HG03432 (cell line): ENCODE results near the gene SLC25A44.

Experiments used
- ATAC-seq: cut with Tn5 transposase; IDR thresholded peaks from one replicate; pipeline ENCODE4 v1.9.1; 2021; ENCODE audit warnings: mild to moderate bottlenecking, moderate library complexity; ENCODE audit not compliant: unreplicated experiment

The SLC25A44 gene

GRCh38 chr1:156193488-156194299 is at the start of gene SLC25A44:
Gene SLC25A44, plus strand, starts transcription at chr1:156194104. Its CDS starts 5,744 bp downstream, at chr1:156199848.
- ATAC-seq: peak; percentile 93

DNA sequence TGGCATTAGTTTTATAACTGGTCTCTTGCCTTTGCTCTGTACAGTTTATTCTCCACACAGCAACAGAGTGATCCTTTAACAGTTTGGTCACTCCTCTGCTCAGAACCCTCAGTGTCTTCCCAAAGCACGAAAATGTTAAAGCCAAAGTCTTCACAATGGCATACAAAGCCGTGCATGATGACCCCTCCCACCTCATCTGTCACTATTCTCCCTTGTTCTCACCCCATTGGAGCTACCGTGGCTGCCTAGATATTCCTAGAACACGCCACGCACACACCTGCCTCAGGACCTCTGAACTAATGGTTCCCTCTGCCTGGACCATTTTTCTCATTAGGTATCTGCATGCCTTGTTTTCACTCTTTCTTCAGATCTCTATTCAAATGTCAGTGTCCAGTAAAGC is 49.2 kb upstream of the SLC25A44 start:
- no peak for ATAC-seq

DNA sequence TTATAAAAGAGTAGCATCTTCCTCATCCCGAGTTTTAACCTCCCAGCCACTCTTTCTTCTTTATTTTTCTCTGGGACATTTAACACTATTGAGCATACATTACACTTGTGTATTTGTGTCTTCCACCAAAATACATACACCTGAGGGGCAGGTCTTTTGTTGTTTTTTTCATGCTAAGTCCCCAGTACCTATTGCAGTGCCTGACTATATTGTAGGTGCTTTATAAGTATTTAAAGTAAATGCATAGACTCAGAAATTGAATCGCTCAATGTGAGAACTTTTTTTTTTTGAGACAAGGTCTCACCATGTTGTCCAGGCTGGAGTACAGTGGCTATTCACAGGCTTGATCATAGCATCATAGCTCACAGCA is 48.3 kb upstream of the SLC25A44 start:
- no peak for ATAC-seq

DNA sequence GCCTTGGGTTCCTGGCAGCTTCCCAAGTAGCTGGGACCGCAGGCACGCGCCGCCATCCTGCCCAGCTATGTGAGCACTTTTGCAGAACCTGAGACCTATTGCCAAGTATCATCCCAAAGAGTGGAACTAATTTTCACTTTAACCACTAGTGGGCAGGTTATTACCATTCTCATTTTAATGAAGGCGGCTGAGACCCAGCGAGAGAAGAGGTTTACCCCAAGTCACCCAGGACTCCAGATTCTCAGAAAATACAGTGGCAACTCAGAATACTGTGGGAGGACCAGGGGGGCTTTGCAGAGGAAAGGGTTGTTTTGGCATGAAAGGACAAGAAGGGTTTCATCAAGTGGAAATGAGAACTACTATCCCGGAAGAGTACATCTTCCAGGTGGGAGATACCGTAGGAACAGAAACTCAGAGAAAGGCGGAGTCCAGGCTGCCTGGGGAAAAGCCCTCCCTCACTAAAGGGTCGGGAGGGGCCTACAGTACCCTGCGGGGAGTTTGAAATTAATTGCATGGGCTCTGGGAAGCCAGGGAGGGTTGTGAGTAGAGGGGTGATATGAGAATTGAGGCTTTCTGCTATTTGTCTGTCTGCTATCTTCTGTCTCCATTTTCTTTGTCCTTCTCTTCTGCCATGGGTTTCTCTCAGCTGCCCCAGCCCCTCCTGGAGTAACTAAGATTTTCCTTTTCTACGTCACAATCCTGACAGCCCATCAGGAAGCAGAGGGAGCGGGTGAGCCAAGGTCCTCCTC is 47.7 kb upstream of the SLC25A44 start:
- no peak for ATAC-seq

DNA sequence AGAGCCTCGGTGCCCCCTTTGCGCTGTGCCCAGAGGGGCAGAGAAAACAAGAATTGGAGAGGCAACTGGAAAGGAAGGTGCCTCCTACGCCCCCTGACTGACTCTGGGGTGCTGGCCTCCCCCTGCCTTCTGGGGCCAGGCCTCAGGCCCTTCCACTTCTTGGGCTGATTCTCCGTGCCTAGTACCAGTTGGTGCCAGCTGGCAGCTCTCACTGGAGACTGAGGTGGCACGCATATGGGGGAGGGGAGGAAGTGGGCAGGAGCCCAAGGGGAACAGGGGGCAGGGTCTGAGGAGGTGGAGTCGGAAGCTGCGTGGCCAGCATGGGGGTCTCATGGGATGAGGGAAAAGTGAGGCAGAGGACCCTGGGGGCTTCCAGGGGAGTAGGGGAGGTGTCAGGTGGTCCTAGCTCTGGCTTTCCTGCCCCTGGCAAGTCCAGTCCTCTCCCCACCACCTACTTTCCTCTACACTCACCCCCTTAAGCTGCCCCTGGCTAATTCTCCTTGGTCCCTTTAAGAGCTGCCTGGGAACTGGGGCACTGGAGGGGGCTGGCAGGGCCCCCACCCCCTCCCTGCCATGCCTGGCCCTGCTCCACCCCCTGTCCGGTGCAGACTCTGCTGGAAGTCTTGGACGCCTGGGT is 47.0 kb upstream of the SLC25A44 start:
- no peak for ATAC-seq

GRCh38 chr1:156148216-156148615 is 45.7 kb upstream of the SLC25A44 start:
- ATAC-seq: no peak

DNA sequence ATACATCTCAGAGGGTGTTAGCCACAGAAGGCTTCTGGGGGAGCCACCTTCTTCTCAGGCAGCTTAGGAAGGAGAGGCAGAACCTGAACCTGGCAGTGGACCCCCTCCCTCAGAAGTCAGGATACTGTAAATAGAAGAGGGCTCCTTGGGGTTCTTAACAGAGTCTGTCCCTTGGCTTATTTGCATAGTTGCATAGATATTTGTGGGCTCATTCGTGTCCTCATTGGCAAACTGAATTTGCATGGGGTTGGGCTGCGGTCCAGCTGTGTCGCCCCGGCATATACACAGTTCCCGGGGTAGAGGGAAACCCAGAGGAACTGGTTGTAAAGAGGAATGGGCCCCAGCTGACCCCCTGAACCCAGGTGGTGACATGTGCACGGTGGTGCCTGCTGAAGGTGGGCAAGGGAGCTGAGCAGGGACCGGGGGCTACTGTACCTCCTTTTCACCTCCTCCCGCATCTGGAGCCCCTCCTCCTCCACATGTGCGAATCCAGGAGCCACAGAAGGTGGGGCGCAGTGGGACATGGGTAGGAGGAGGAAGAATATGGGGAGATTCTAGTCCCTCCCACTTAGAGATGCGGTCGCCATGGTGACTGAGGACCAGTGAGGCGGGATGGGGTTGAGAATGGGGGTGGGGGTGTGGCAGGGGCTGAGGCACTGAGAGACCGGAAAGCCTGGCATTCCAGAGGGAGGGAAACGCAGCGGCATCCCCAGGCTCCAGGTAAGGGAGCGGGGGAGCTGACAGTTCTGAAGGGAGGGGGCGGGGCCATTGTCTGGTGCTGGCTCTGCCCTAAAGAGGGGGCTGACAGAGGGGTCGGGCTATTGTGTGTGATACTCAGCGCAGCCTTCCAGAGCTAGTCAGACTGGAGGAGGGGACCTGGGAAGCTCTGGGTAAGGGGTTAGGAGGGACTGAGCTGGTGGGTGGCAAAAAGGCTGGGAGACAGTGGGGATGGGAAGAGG is 44.3 kb upstream of the SLC25A44 start:
- peak; percentile 40 for ATAC-seq

DNA sequence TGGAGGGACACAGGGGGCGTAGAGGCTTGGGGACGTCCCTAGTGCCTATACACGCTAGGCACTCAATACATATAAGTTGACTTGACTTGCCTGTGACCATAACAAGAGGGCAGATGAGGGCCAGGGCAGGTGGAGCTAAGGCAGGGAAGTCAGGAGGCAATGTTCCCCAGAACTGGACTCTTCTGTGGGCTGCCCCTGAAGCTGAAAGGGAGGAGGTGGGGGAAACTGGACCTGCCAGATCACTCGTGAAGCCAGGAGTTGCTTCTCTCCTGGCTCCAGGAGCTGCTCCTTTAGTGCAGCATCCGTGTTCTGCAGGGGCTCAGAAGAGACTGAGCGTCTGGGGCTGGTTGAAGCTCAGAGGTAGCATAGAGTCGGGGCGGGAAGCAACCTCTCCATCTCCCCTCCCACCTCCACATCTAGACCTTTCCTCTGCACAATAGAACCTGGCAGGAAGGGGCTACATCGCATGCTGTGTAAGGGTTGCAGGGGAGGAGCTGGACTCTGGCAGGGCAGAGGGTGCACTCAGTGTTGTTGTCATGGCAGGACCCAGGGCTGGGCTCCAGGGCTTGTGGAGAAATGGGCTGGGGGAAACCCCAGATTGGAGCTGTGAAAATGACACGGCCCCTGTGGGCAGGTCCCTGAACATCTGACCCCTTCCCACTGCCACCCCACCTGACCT is 43.4 kb upstream of the SLC25A44 start:
- ATAC-seq: no peak

DNA sequence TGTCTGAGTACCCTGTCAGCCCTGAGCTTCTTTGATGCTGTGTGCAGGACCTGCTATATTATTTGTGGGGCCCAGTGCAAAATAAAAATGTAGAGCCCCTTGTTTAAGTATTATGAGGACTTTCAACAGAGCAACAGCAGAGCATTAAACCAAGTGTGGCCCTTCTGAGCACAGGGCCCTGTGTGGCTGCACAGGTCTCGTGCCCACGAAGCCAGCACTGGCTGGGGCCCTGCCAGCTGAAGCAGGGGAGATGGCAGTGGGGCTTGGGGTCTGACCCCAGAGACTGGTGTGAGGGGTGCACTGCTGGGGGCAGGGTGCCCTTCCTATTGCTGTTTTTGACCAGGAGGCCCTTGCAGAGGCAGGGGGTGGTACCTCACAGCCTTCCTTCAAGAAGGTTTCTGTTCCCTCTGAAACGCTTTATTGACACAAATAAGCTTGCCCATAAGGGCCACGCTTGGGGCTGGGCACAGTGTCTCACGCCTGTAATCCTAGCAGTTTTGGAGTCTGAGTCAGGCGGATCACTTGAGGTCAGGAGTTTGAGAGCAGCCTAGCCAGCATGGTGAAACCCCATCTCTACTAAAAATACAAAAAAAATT is 42.7 kb upstream of the SLC25A44 start:
- peak; percentile 21 for ATAC-seq

GRCh38 chr1:156152628-156153027 is 41.3 kb upstream of the SLC25A44 start:
- ATAC-seq: no peak

GRCh38 chr1:156153362-156153761 is 40.5 kb upstream of the SLC25A44 start, which contains the start of gene SEMA4A:
Gene SEMA4A, plus strand, starts transcription at chr1:156153585. Its CDS starts 994 bp downstream, at chr1:156154579.
- no peak for ATAC-seq

DNA sequence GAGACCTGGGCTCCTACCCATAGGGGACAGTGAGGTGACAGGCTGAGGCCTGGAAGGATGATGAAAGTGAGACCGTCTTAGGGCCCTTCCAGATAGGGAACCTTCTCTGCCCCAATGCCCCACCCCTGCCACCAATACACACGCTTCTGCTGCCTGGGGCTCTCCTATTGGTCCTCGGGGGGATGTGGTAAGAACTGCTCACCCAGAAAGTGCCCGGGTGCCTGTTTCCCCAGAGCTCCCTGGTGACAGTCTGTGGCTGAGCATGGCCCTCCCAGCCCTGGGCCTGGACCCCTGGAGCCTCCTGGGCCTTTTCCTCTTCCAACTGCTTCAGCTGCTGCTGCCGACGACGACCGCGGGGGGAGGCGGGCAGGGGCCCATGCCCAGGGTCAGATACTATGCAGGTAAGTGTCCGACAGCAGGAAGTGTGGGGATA is 39.6 kb upstream of the SLC25A44 start:
- ATAC-seq: peak; percentile 61

- ATAC-seq: no peak
These were observed 38.0 kb upstream of the SLC25A44 start for GRCh38 chr1:156155756-156156510.

- ATAC-seq: no peak
These were observed 36.4 kb upstream of the SLC25A44 start for GRCh38 chr1:156157506-156157905.

DNA sequence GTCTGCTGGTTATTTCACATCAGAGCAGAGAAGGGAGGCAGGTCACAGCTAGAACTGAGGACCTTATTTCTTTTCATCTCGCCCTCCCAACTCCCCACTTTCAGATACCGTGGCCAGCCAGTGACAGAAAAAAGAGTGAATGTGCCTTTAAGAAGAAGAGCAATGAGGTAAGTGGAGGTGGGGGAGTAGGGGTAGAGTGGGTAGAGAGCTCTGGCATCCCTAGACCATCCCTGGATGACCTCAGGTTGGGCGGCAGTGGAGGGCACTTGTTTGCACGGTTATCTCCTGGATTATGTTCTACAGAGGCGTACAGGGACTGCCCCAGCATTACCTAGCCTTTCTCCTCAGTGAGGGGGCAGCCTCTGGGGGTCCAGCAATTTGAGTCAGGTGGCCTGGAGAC is 35.9 kb upstream of the SLC25A44 start:
- no peak for ATAC-seq

DNA sequence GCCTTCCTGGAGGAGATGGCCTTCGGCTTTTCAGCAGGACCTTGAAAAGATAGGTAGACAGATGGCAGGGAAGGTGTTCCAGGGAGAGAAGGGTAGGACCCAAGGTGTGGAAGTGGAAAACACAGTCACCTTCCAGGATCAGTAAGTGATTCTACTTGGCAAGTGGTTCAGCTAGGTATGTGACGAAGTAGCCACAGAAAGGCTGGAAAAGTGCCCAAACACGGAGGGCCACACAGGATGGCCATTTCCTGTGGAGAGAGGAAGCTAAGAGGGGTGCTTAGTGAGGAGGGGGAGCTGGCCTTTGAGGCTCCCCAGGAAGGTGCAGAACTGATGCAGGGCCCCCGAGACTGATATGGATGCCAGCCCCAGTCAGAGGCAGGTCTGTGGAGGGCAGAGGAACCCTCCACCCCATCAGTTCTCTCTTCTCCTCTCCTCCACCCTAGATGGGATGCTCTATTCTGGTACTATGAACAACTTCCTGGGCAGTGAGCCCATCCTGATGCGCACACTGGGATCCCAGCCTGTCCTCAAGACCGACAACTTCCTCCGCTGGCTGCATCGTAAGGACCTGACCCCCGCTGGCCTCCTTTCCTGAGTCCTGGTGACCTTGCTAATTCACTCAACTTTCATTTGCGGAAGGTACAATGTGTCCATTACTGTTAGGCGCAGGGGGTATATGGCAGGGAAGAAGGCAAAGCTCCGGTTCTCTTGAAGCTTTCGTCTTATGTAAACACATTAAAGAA is 33.7 kb upstream of the SLC25A44 start:
- no peak for ATAC-seq

DNA sequence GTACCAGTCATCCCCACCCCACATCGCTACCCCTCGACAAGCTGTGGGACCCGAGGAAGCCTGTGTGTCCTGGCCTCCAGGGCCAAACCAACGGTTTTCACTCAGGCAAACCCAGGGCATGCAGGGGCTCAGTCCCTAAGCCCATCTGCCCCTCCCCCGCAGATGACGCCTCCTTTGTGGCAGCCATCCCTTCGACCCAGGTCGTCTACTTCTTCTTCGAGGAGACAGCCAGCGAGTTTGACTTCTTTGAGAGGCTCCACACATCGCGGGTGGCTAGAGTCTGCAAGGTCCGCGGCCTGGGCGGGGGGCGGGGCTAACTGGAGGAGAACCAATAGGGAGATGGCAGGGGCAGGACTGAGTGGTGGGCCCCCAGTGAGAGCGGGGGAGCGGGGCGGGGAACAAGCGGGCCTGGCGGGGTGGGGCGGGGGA is 33.1 kb upstream of the SLC25A44 start:
- ATAC-seq: no peak

DNA sequence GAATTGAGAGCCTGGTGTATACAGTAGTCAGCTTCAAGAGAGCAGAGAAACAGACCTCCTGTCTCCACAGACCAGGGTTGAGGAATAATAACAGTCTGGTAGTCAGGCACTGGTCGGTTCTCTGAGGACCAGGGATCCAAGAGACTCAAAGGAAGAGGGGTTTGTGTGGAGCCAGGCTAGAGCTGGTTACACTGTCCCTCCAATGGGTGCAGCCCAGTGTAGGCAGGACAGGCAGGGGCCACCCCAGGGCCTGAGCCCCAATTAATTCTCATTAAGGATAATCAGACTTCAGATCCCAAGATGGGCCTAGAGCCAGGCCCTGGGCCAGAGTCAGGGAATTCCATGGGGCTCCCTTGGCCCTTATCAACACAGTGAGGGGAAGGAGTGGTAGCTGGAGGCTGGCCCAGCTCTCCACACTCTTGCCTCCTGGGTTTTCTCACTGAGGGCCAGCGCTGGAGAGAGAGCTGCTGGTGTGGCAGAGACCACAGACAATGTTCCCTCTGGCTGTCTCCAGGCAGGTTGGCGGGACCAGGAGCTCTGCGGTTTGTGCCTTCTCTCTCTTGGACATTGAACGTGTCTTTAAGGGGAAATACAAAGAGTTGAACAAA is 31.4 kb upstream of the SLC25A44 start:
- no peak for ATAC-seq
